Medulla oblongata (tissue), 1 donor: Measurements from ENCODE around the gene KTI12.
A peak's percentile ranks its signal among the peaks of the same experiment; 100 is the strongest.
"Not testable (repeated sequence)": the region's sequence is repeated elsewhere in the genome, so short reads cannot be mapped to it uniquely, and the experiment has no call there.

Experiments
- DNase-seq: peaks from one replicate; pipeline ENCODE4 v3.0.0-alpha.2; 2015; ENCODE audit errors: extremely low spot score

KTI12 gene

GRCh38 chr1:52033190-52034049 is at the start of gene KTI12:
Gene KTI12 (minus strand): TSS chr1:52033810. CDS start chr1:52033761, 49 bp downstream.
- DNase-seq: peak; percentile 91

- no peak for DNase-seq
These were observed 46.4 kb upstream of the KTI12 start for GRCh38 chr1:52080014-52080415.

GRCh38 chr1:52077277-52077676 is 43.7 kb upstream of the KTI12 start:
- not testable (repeated sequence) for DNase-seq

GRCh38 chr1:52072291-52072690 is 38.7 kb upstream of the KTI12 start:
- DNase-seq: no peak

- no peak for DNase-seq
These were observed 37.1 kb upstream of the KTI12 start for GRCh38 chr1:52070704-52071103.

- DNase-seq: no peak
These were observed 29.6 kb upstream of the KTI12 start for GRCh38 chr1:52063192-52063591.

- no peak for DNase-seq
These were observed 27.2 kb upstream of the KTI12 start for GRCh38 chr1:52060822-52061221.

- no peak for DNase-seq
These were observed 26.3 kb upstream of the KTI12 start for GRCh38 chr1:52059888-52060287.

- DNase-seq: no peak
These were observed 25.7 kb upstream of the KTI12 start for GRCh38 chr1:52059321-52059720.

- DNase-seq: peak; percentile 12
These were observed 24.3 kb upstream of the KTI12 start for GRCh38 chr1:52057876-52058415.

GRCh38 chr1:52057255-52057654 is 23.6 kb upstream of the KTI12 start:
- DNase-seq: peak; percentile 9

GRCh38 chr1:52056937-52057231 is 23.3 kb upstream of the KTI12 start:
- DNase-seq: no peak

GRCh38 chr1:52056163-52056936 is 22.7 kb upstream of the KTI12 start, which contains the start of gene BTF3L4:
Gene BTF3L4 (plus strand): TSS chr1:52056295. CDS start chr1:52059848, 3,553 bp downstream.
- DNase-seq: peak; percentile 97

GRCh38 chr1:52055866-52056162 is 22.2 kb upstream of the KTI12 start:
- DNase-seq: no peak

- peak; percentile 95 for DNase-seq
These were observed 21.7 kb upstream of the KTI12 start, which contains the start of gene TXNDC12 for GRCh38 chr1:52055066-52055865. Gene TXNDC12 (minus strand): TSS chr1:52055191. CDS start chr1:52055096, 95 bp downstream.

GRCh38 chr1:52054496-52055065 is 21.0 kb upstream of the KTI12 start:
- DNase-seq: no peak

GRCh38 chr1:52053862-52054261 is 20.3 kb upstream of the KTI12 start:
- no peak for DNase-seq

- DNase-seq: not testable (repeated sequence)
These were observed 15.7 kb upstream of the KTI12 start for GRCh38 chr1:52049337-52049736.

- DNase-seq: not testable (repeated sequence)
These were observed 12.1 kb upstream of the KTI12 start for GRCh38 chr1:52045666-52046195.

GRCh38 chr1:52045236-52045635 is 11.6 kb upstream of the KTI12 start:
- DNase-seq: no peak

GRCh38 chr1:52041551-52042185 is 8.1 kb upstream of the KTI12 start:
- DNase-seq: no peak
